SK-N-SH treated with all-trans-retinoic acid at 6 μM for 48 hours (cell line): ENCODE results near the gene RAC2.

Source experiments
- ATAC-seq: fragments of 200-7000 bp; cut with Tn5 transposase; 3 replicates; pipeline ENCODE4 v1.9.1; 2020; ENCODE audit warnings: mild to moderate bottlenecking, moderate library complexity
- ARNTL ChIP-seq: fragments of 450-650 bp; formaldehyde crosslinking; IDR thresholded peaks from 2 replicates; pipeline ENCODE4 v1.5.0; 2020; ENCODE audit warnings: low read depth, mild to moderate bottlenecking, moderate library complexity, borderline replicate concordance
- BACH2 ChIP-seq: fragments of 250-450 bp; sonication (Bioruptor Pico); IDR thresholded peaks from 2 replicates; pipeline ENCODE4 v1.9.0; 2021; ENCODE audit warnings: mild to moderate bottlenecking, borderline replicate concordance
- CSDC2 ChIP-seq: fragments of 250-450 bp; sonication (Bioruptor Pico); IDR thresholded peaks from 2 replicates; pipeline ENCODE4 v1.5.0; 2020; ENCODE audit warnings: mild to moderate bottlenecking, moderate library complexity
- ESRRG ChIP-seq: fragments of 250-450 bp; sonication (Bioruptor Pico); IDR thresholded peaks from 2 replicates; pipeline ENCODE4 v1.6.1; 2021; ENCODE audit warnings: mild to moderate bottlenecking
- GLIS3 ChIP-seq: fragments of 250-450 bp; sonication (Bioruptor Pico); IDR thresholded peaks from 2 replicates; pipeline ENCODE4 v1.5.0; 2020; ENCODE audit warnings: mild to moderate bottlenecking, moderate library complexity
- ISL1 ChIP-seq: fragments of 250-450 bp; sonication (Bioruptor Pico); IDR thresholded peaks from 2 replicates; pipeline ENCODE4 v2.1.2; 2022; ENCODE audit warnings: mild to moderate bottlenecking, moderate library complexity
- OSR1 ChIP-seq: fragments of 250-450 bp; sonication (Bioruptor Pico); IDR thresholded peaks from 2 replicates; pipeline ENCODE4 v1.8.0; 2022; ENCODE audit warnings: moderate library complexity, mild to moderate bottlenecking, inconsistent platforms
- PPARA ChIP-seq: fragments of 250-450 bp; sonication (Bioruptor Pico); IDR thresholded peaks from 2 replicates; pipeline ENCODE4 v1.5.0; 2020; ENCODE audit warnings: mild to moderate bottlenecking, borderline replicate concordance
- RARB ChIP-seq: fragments of 250-450 bp; sonication (Bioruptor Pico); IDR thresholded peaks from 2 replicates; pipeline ENCODE4 v1.8.0; 2021; ENCODE audit warnings: mild to moderate bottlenecking, moderate library complexity
- SNAI2 ChIP-seq: fragments of 250-450 bp; sonication (Bioruptor Pico); IDR thresholded peaks from 2 replicates; pipeline ENCODE4 v1.5.0; 2020; ENCODE audit warnings: mild to moderate bottlenecking, moderate library complexity
- TOX ChIP-seq: fragments of 250-450 bp; sonication (Bioruptor Pico); IDR thresholded peaks from 2 replicates; pipeline ENCODE4 v1.8.0; 2021; ENCODE audit warnings: mild to moderate bottlenecking, moderate library complexity, borderline replicate concordance
- ZC3H10 ChIP-seq: fragments of 250-450 bp; sonication (Bioruptor Pico); IDR thresholded peaks from 2 replicates; pipeline ENCODE4 v1.5.1; 2021; ENCODE audit warnings: mild to moderate bottlenecking, moderate library complexity
- ZFP3 ChIP-seq: fragments of 250-450 bp; sonication (Bioruptor Pico); IDR thresholded peaks from 2 replicates; pipeline ENCODE4 v1.5.0; 2020; ENCODE audit warnings: mild to moderate bottlenecking, moderate library complexity
- ZFP30 ChIP-seq: fragments of 450-650 bp; formaldehyde crosslinking; IDR thresholded peaks from 2 replicates; pipeline ENCODE4 v1.5.0; 2022; ENCODE audit warnings: mild to moderate bottlenecking, moderate library complexity
- ZNF70 ChIP-seq: fragments of 450-650 bp; formaldehyde crosslinking; IDR thresholded peaks from 2 replicates; pipeline ENCODE4 v1.5.0; 2020; ENCODE audit warnings: mild to moderate bottlenecking, moderate library complexity
- ZNF8 ChIP-seq: fragments of 450-650 bp; formaldehyde crosslinking; IDR thresholded peaks from 2 replicates; pipeline ENCODE4 v1.5.0; 2020; ENCODE audit warnings: mild to moderate bottlenecking, moderate library complexity
- TF ChIP-seq, protein P1 (sequence below): fragments of 250-450 bp; sonication (Bioruptor Pico); IDR thresholded peaks from 2 replicates; pipeline ENCODE4 v1.8.0; 2020; ENCODE audit warnings: mild to moderate bottlenecking, moderate library complexity, borderline replicate concordance
- TF ChIP-seq, protein P2 (sequence below): fragments of 250-450 bp; sonication (Bioruptor Pico); IDR thresholded peaks from 2 replicates; pipeline ENCODE4 v1.5.1; 2020; ENCODE audit warnings: low read depth, mild to moderate bottlenecking, moderate library complexity
- TF ChIP-seq, protein P3 (sequence below): fragments of 250-450 bp; sonication (Bioruptor Pico); IDR thresholded peaks from 2 replicates; pipeline ENCODE4 v1.5.1; 2021; ENCODE audit warnings: mild to moderate bottlenecking, moderate library complexity
- TF ChIP-seq, protein P4 (sequence below): fragments of 250-450 bp; sonication (Bioruptor Pico); IDR thresholded peaks from 2 replicates; pipeline ENCODE4 v1.5.0; 2020; ENCODE audit warnings: mild to moderate bottlenecking, moderate library complexity
- TF ChIP-seq, protein P5 (sequence below): fragments of 250-450 bp; sonication (Bioruptor Pico); IDR thresholded peaks from 2 replicates; pipeline ENCODE4 v1.8.0; 2021; ENCODE audit warnings: low read depth, mild to moderate bottlenecking, moderate library complexity, borderline replicate concordance

Gene RAC2

DNA sequence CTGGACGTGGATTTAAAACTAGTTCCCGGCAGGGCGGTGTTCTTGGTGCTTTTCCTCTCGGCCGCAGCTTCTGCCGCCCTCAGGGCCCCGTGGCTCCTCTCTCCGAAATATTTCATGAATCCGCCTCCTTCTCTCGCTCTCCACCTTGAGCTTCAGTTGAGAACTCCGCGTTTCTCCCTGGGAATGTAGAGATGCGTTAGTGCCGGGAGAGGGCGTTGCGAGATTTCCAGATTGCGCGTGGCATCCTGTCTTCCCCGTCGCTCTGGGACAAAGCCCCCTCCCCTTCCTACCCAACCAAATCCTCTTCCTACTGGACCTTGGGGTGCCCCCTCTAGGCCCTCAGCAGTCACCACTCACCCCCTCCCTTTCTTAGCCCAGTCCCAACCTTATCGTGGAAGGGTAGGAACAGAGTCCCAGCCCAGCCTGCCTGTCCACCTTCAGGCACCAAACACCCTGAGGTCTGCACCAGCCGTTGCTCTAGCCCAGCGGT lies 15.5 kb upstream of the RAC2 start (continued):
- TF ChIP-seq, protein P1, sequence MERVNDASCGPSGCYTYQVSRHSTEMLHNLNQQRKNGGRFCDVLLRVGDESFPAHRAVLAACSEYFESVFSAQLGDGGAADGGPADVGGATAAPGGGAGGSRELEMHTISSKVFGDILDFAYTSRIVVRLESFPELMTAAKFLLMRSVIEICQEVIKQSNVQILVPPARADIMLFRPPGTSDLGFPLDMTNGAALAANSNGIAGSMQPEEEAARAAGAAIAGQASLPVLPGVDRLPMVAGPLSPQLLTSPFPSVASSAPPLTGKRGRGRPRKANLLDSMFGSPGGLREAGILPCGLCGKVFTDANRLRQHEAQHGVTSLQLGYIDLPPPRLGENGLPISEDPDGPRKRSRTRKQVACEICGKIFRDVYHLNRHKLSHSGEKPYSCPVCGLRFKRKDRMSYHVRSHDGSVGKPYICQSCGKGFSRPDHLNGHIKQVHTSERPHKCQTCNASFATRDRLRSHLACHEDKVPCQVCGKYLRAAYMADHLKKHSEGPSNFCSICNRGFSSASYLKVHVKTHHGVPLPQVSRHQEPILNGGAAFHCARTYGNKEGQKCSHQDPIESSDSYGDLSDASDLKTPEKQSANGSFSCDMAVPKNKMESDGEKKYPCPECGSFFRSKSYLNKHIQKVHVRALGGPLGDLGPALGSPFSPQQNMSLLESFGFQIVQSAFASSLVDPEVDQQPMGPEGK (CRISPR knock-in tag) = no peak
- TF ChIP-seq ARNTL (no peak), BACH2 (CRISPR knock-in tag) (no peak), ZFP3 (no peak), ZFP30 (no peak), TOX (no peak)
- TF ChIP-seq, protein P2, sequence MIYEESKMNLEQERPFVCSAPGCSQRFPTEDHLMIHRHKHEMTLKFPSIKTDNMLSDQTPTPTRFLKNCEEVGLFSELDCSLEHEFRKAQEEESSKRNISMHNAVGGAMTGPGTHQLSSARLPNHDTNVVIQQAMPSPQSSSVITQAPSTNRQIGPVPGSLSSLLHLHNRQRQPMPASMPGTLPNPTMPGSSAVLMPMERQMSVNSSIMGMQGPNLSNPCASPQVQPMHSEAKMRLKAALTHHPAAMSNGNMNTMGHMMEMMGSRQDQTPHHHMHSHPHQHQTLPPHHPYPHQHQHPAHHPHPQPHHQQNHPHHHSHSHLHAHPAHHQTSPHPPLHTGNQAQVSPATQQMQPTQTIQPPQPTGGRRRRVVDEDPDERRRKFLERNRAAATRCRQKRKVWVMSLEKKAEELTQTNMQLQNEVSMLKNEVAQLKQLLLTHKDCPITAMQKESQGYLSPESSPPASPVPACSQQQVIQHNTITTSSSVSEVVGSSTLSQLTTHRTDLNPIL (CRISPR knock-in tag) = no peak
- TF ChIP-seq, all 23 proteins: peak for 0

DNA sequence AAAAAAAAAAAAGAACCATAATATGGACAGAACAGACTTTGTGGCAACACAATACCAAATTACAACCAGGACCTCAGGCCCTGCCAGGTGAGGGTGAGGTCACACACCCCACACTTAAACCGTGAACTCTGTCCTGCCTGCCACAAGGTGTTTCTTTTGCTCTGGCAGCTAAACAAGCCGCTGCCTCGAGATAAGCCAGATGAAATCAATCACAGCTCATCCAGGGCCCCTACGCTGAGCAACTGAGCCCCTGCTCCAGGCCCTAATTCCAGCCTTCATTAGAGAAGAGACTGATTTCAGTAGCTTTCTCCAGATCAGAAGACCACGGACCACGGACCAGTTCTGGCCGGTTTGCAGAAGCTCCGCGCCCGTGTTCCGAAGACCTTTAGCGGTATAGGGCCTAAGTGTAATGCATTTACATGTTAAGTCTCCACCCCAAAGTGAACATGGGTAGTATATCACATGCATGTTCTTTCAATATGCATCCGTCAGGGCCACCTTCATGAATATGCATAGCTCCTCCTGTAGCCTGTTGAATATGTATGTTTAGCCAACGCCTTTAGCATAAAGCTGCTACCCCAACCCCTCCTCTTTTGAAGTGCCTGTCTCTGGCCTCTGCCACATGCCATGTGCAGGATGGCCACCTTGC lies 14.8 kb upstream of the RAC2 start:
- ATAC-seq = no peak
- no peak for TF ChIP-seq GLIS3 (CRISPR knock-in tag)
- no peak for TF ChIP-seq ARNTL
- TF ChIP-seq ZNF8 (CRISPR knock-in tag) = no peak
- no peak for TF ChIP-seq ISL1
- no peak for TF ChIP-seq ZC3H10 (CRISPR knock-in tag)
- no peak for TF ChIP-seq BACH2 (CRISPR knock-in tag)

DNA sequence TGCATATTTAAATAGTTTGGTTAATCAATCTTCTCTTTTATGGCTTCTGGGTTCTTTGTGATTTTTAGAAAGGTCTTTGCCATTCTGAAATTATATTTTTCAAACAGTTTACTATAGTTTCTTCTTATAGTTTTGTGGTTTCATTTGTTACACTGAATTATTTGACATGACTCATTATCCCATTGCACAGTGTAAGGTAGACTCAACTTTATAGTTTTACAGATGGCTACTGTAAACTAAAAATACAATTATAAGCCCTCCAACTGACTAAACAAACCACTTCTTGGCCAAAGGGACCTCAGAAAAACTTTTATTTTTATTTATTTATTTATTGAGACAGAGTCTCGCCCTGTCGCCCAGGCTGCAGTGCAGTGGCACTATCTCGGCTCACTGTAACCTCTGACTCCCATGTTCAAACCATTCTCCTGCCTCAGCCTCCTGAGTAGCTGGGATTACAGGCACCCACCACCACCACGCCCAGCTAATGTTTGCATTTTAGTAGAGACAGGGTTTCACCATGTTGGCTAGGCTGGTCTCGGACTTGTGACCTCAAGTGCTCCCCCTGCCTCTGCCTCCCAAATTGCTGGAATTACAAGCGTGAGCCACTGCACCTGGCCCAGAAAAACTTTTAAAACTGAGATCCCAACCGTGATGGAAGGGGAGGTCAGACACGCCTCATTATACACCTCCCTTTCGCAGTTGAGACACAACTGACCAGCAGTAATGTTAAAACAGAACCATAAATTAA lies 14.1 kb upstream of the RAC2 start:
- ATAC-seq = no peak
- no peak for TF ChIP-seq SNAI2 (CRISPR knock-in tag)
- no peak for TF ChIP-seq GLIS3 (CRISPR knock-in tag)
- TF ChIP-seq, protein P2 (CRISPR knock-in tag) = no peak
- TF ChIP-seq, protein P3, sequence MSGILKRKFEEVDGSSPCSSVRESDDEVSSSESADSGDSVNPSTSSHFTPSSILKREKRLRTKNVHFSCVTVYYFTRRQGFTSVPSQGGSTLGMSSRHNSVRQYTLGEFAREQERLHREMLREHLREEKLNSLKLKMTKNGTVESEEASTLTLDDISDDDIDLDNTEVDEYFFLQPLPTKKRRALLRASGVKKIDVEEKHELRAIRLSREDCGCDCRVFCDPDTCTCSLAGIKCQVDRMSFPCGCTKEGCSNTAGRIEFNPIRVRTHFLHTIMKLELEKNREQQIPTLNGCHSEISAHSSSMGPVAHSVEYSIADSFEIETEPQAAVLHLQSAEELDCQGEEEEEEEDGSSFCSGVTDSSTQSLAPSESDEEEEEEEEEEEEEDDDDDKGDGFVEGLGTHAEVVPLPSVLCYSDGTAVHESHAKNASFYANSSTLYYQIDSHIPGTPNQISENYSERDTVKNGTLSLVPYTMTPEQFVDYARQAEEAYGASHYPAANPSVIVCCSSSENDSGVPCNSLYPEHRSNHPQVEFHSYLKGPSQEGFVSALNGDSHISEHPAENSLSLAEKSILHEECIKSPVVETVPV (CRISPR knock-in tag) = no peak
- no peak for TF ChIP-seq BACH2 (CRISPR knock-in tag)
- TF ChIP-seq ARNTL = no peak
- TF ChIP-seq PPARA (CRISPR knock-in tag) = no peak
- no peak for TF ChIP-seq TOX
- TF ChIP-seq, protein P4, sequence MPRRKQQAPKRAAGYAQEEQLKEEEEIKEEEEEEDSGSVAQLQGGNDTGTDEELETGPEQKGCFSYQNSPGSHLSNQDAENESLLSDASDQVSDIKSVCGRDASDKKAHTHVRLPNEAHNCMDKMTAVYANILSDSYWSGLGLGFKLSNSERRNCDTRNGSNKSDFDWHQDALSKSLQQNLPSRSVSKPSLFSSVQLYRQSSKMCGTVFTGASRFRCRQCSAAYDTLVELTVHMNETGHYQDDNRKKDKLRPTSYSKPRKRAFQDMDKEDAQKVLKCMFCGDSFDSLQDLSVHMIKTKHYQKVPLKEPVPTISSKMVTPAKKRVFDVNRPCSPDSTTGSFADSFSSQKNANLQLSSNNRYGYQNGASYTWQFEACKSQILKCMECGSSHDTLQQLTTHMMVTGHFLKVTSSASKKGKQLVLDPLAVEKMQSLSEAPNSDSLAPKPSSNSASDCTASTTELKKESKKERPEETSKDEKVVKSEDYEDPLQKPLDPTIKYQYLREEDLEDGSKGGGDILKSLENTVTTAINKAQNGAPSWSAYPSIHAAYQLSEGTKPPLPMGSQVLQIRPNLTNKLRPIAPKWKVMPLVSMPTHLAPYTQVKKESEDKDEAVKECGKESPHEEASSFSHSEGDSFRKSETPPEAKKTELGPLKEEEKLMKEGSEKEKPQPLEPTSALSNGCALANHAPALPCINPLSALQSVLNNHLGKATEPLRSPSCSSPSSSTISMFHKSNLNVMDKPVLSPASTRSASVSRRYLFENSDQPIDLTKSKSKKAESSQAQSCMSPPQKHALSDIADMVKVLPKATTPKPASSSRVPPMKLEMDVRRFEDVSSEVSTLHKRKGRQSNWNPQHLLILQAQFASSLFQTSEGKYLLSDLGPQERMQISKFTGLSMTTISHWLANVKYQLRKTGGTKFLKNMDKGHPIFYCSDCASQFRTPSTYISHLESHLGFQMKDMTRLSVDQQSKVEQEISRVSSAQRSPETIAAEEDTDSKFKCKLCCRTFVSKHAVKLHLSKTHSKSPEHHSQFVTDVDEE (CRISPR knock-in tag) = no peak
- TF ChIP-seq ESRRG = no peak
- no peak for TF ChIP-seq ZFP30

DNA sequence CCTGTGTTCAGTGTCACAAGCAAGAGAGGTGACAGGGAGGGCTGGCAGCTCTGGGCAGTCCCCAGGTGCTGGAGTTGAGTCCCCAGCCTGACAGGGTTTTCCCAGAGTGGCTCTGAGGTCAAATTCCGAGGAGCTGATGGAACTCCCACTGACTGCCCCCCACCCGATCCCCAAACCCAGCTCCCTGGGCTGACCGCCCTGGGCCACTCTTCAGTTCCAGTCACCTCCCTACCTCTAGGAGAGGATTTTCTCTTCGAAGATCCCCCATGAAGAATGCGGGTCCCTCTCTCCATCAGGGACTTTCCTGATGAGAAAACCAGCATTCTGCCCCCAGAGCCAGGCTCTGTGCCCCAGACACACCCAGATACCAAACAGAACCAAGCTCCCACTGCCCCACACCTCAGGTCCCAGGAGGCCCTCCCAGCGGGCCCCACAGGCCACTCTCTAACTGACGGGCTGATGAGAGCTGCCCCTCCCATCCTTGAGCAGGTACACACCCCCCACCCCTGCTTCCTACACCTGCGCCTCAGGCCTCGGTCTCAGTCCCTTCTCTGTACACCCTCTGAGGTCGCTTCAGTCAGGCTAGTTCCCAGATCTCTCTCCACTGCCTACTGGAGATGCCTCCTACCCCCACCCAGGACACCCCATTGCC lies 12.1 kb upstream of the RAC2 start:
- ATAC-seq = no peak
- TF ChIP-seq, protein P5, sequence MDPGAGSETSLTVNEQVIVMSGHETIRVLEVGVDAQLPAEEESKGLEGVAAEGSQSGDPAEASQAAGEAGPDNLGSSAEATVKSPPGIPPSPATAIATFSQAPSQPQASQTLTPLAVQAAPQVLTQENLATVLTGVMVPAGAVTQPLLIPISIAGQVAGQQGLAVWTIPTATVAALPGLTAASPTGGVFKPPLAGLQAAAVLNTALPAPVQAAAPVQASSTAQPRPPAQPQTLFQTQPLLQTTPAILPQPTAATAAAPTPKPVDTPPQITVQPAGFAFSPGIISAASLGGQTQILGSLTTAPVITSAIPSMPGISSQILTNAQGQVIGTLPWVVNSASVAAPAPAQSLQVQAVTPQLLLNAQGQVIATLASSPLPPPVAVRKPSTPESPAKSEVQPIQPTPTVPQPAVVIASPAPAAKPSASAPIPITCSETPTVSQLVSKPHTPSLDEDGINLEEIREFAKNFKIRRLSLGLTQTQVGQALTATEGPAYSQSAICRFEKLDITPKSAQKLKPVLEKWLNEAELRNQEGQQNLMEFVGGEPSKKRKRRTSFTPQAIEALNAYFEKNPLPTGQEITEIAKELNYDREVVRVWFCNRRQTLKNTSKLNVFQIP (CRISPR knock-in tag) = no peak
- TF ChIP-seq ZNF70 (CRISPR knock-in tag) = no peak
- TF ChIP-seq, protein P1 (CRISPR knock-in tag) = no peak
- no peak for TF ChIP-seq ARNTL
- no peak for TF ChIP-seq ZFP3
- TF ChIP-seq RARB = no peak
- TF ChIP-seq PPARA (CRISPR knock-in tag) = no peak
- no peak for TF ChIP-seq OSR1 (CRISPR knock-in tag)
- no peak for TF ChIP-seq SNAI2 (CRISPR knock-in tag)
- TF ChIP-seq BACH2 (CRISPR knock-in tag) = no peak
- no peak for TF ChIP-seq CSDC2 (CRISPR knock-in tag)
- TF ChIP-seq ZFP30 = no peak
- TF ChIP-seq GLIS3 (CRISPR knock-in tag) = no peak
- no peak for TF ChIP-seq ESRRG
